CD4-positive, alpha-beta T cell treated with Interleukin-10 for 1 hour (primary cell): ENCODE results near the gene ABHD17B.
"Not testable (repeated sequence)": the region's sequence is repeated elsewhere in the genome, so short reads cannot be mapped to it uniquely, and the experiment has no call there.

Experiments
- DNase-seq: peaks from one replicate; pipeline ENCODE4 v3.0.0-alpha.2; 2020

Gene ABHD17B

GRCh38 chr9:71911908-71912335 is 929 bp upstream of the ABHD17B start:
- no peak for DNase-seq

- no peak for DNase-seq
Measured at GRCh38 chr9:71910650-71911060, 338 bp downstream of the ABHD17B start.

GRCh38 chr9:71909887-71910649 is 925 bp downstream of the ABHD17B start:
- peak; percentile 24 for DNase-seq

- DNase-seq, result no peak
Measured at GRCh38 chr9:71908825-71909224, 2.2 kb downstream of the ABHD17B start.

GRCh38 chr9:71904076-71904475 is 6.9 kb downstream of the ABHD17B start:
- no peak for DNase-seq

- no peak for DNase-seq
Measured at GRCh38 chr9:71901695-71902597, 9.0 kb downstream of the ABHD17B start.

GRCh38 chr9:71898756-71899155 is 12.2 kb downstream of the ABHD17B start:
- DNase-seq, result not testable (repeated sequence)

- DNase-seq, result peak; percentile 49
Measured at GRCh38 chr9:71897577-71897976, 13.4 kb downstream of the ABHD17B start.

- DNase-seq, result no peak
Measured at GRCh38 chr9:71896761-71897160, 14.2 kb downstream of the ABHD17B start.

- DNase-seq, result no peak
Measured at GRCh38 chr9:71895955-71896354, 15.0 kb downstream of the ABHD17B start.

GRCh38 chr9:71895117-71895516 is 15.9 kb downstream of the ABHD17B start:
- no peak for DNase-seq

GRCh38 chr9:71891557-71892189 is 19.3 kb downstream of the ABHD17B start:
- DNase-seq, result no peak

- DNase-seq, result no peak
Measured at GRCh38 chr9:71890042-71890679, 20.8 kb downstream of the ABHD17B start.

GRCh38 chr9:71887362-71887761 is 23.6 kb downstream of the ABHD17B start:
- no peak for DNase-seq

GRCh38 chr9:71886541-71886940 is 24.5 kb downstream of the ABHD17B start:
- no peak for DNase-seq

GRCh38 chr9:71886015-71886414 is 25.0 kb downstream of the ABHD17B start:
- no peak for DNase-seq

- DNase-seq, result no peak
Measured at GRCh38 chr9:71885467-71885866, 25.5 kb downstream of the ABHD17B start.

- no peak for DNase-seq
Measured at GRCh38 chr9:71884005-71884404, 27.0 kb downstream of the ABHD17B start.

GRCh38 chr9:71879644-71880174 is 31.3 kb downstream of the ABHD17B start:
- no peak for DNase-seq

GRCh38 chr9:71878327-71879274 is 32.4 kb downstream of the ABHD17B start:
- no peak for DNase-seq

GRCh38 chr9:71876829-71877228 is 34.2 kb downstream of the ABHD17B start:
- DNase-seq, result no peak
